GM21619 (cell line): ENCODE data around the gene SUCLG2.

Experiments
- ATAC-seq: cut with Tn5 transposase; IDR thresholded peaks from one replicate; pipeline ENCODE4 v1.9.1; 2021; ENCODE audit not compliant: unreplicated experiment

The SUCLG2 gene

DNA sequence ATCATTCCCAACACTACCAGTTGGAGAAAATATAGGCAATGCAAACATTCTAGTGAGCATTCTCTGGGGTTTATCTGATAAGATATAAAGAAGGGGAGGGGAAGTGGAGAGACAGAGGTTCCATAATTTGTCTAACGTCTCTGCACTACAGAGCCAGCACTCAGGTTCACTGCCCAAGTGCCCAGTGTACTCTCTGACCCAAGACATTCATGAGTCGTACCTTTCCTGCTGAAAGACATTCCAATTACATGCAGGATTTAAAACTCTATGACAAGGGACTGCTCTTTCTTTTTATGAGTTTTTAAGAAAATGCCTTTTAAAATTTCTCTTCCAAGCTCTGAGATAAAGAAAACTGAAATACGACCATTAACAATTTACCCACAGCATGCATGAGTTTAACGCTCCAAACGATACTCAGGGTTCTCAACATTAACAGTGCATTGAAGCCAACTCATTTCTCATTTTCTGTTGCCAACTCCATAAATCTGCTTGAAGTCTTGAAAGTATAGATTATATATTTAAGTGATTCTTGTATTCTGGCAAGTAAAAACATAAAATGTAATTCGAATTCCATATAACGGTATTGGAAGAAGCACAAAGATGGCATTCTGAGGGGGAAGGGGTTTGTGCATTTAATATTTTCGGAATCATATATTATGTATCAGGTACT is 193.4 kb downstream of the SUCLG2 start:
- ATAC-seq = no peak

DNA sequence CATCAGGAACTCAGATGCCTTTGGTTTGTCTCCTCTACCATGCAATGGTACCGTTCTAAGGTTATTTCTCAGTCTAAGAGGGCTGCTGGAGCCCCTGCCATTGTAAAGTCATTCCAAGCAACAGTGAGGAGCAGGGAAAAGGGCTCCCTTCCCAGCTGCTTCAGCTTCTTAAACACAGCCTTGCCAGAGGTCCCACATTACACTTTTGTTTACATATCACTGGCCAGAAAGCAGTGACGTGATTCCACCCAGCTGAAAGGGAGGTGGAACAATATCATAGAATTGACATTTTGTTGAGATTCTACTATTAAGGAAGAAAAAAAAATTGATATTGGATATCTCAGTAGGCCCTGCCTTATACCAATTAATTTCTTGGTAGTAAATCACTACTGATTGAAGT is 194.6 kb downstream of the SUCLG2 start:
- no peak for ATAC-seq

DNA sequence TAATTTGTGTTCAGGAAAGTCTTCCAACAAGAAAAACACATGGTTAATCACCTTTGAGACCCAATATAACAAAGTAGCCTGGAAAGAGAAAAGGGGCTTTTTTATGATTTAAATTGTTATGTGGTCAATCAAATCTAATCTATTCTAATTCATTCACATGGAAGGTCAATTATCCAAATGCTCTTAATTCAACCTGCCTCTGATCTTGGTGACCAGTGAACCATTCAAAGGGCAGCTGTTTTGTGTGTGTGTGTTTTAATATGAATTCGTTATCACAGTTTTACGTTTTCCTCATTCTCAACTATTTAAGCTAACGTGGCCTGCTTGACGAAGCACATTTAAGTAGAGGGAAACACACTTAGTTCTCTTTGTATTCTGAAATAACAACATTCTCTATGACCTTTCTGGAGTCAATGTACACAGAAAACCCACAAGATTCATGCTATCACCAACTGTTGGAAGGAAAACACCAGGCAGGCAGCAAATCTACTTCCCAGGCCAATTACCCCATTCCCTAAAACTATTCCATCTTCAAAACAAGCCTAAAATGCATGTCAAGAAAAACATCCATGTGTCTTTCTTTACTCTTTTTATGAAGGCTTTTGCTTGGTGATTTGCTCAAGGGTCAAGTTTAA is 195.4 kb downstream of the SUCLG2 start:
- no peak for ATAC-seq

GRCh38 chr3:67458408-67458807 is 196.0 kb downstream of the SUCLG2 start:
- ATAC-seq = no peak

GRCh38 chr3:67453628-67454027 is 200.8 kb downstream of the SUCLG2 start:
- ATAC-seq = no peak

- ATAC-seq = no peak
Measured at GRCh38 chr3:67450153-67450552, 204.3 kb downstream of the SUCLG2 start.

GRCh38 chr3:67447393-67447792 is 207.0 kb downstream of the SUCLG2 start:
- no peak for ATAC-seq

GRCh38 chr3:67437789-67438188 is 216.6 kb downstream of the SUCLG2 start:
- no peak for ATAC-seq

DNA sequence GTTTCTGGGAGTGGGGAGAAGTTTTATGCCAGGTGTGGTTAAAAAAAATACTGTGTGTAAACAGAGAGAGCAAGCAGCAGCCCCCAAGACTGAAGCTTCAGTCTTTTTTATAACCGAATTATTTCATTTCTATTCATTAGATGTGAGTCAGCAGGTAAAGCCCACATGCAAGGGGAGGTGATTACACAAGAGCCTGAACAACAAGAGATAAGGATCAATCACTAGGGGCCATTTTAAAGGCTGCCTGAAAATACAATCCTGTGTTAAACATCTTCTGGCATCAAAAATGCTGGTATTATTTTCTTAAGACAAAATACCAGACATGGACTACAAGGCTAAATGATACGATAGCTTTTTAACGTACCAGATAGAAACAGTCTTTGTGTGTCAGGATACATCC is 217.3 kb downstream of the SUCLG2 start:
- ATAC-seq = no peak

GRCh38 chr3:67433109-67433508 is 221.3 kb downstream of the SUCLG2 start:
- ATAC-seq = no peak

DNA sequence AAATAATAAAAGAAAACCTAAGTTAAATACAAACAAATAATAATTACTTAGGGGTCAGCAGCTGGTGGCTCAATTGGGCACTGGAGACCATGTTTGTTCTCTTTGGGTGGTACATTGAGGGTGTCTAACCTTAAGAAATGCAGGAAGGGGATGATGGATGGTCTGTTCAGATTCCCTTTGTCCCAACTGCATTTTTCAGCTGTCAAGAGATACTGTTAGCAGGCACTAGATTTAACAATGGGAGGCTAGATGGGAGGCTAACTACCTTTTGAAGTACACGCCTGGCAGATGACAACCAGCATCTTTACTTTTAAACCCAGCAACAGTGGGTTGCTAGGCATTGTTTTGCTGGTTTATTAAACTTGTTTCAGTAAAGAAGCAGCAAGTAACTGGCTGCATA is 222.5 kb downstream of the SUCLG2 start:
- ATAC-seq = no peak

GRCh38 chr3:67423722-67424121 is 230.7 kb downstream of the SUCLG2 start:
- no peak for ATAC-seq

- ATAC-seq = no peak
Measured at GRCh38 chr3:67421912-67422311, 232.5 kb downstream of the SUCLG2 start.

- no peak for ATAC-seq
Measured at GRCh38 chr3:67419779-67420178, 234.6 kb downstream of the SUCLG2 start.

- ATAC-seq = no peak
Measured at GRCh38 chr3:67419218-67419529, 235.2 kb downstream of the SUCLG2 start.

DNA sequence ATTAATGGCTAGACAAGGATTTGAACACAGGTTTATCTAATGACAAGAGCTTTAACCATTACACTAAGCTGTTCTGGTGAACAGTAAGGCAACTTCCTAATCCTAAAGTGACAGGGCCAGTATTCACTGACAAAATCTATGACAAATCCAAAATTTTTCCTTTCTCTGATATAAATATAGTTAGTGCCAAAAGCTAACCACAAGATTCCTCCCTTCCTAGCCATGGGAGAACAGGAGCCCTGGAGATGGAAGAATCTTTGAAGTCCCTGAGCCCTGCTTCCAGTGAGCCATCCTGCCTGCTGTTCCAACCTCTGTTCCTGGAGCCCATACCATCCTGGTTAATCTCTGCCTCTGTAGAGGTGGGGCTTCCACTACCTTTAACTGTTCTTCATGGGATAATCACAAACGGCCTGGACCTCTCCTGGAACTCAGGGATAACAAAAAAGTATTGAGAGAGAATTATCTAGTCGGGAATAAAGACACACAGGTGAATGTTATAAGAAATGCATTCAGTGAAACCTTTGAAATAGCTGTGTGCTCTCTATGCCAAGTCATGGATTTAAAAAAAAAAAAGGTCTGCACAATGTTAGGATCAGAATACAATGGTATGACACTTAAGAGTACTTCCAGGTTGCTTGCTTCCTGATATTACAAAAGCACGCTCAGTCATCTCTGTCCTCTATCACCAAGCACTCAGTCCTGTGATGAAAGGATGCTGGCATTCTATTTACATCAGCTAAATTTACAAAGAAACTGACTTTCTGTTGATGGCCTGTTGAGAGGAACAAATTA is 235.8 kb downstream of the SUCLG2 start:
- no peak for ATAC-seq

GRCh38 chr3:67416703-67417102 is 237.7 kb downstream of the SUCLG2 start:
- ATAC-seq = no peak

DNA sequence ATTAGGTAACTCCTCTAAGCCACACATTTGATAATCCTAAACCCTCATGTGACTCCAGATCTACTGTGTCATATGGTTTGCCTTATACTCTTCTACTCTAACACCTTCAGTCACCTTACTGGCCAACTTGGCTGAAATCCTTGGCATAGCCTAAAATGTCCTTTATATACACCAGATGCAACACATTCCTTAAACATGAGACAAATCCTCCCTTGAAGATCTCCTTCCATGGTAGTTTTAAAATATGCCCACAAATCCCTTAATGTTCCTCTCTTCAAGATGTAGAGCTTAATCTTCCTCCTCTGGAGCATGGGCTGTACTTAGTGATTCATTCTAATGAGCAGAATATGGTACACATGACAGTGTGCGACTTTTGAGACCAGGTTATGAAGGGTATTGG is 238.9 kb downstream of the SUCLG2 start:
- no peak for ATAC-seq

GRCh38 chr3:67414740-67415139 is 239.7 kb downstream of the SUCLG2 start:
- no peak for ATAC-seq

DNA sequence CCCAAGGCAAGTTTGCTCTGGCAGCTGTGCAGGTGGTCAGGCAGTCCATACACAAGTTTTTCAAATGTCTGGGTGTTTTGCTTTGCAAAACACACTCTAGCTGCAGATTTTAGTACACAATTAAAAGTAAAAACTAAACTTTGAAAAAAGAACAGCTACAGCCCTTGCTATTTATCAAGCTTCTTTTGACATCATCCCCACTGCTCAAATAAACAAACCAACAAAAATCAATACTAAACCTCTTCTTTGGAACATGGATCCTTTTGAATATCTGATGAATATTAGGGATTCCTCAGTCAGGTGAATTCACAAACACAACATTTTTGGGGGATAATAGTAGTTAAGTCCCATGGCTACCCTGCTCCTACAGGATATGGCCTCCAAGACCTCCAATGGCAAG is 249.2 kb downstream of the SUCLG2 start:
- no peak for ATAC-seq

GRCh38 chr3:67402873-67403272 is 251.5 kb downstream of the SUCLG2 start:
- no peak for ATAC-seq

DNA sequence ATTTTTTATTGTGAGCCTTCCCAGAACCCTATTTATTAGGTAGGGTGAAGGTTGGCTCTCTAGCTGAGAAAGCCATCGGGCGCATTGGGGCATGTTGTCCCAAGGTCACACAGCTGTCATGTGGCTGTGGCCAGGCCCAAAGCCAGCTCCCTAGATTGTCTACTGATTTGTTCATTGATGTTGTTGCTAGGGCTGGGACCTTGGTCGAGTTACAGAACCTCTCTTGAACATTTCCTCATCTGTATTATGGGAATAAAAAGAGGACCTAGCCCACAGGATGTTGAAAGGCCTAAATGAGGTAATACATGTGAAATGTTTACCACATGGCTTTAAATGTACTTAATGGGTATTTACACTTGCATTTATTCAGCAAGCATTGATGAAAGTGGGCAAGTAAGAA is 252.5 kb downstream of the SUCLG2 start:
- ATAC-seq = no peak
